Trophoblast cell (in vitro differentiated cells and primary cell): Measurements from ENCODE around the gene TCN1.
"Not testable (repeated sequence)": the region's sequence is repeated elsewhere in the genome, so short reads cannot be mapped to it uniquely, and the experiment has no call there.

Source experiments
- DNase-seq, 2 donors: peaks; one replicate each; pipeline ENCODE4 v3.0.0-alpha.2; 2016
- H2AFZ ChIP-seq: 2 replicates; pipeline ENCODE4 v1.6.1; 2013; ENCODE audit warnings: low read length, moderate library complexity, mild to moderate bottlenecking; ENCODE audit not compliant: insufficient read depth, poor library complexity
- H2AK5ac ChIP-seq: 2 replicates; pipeline ENCODE4 v1.6.1; 2013; ENCODE audit warnings: mild to moderate bottlenecking, low read length
- H2BK120ac ChIP-seq: 2 replicates; pipeline ENCODE4 v1.6.1; 2013; ENCODE audit warnings: low read length, mild to moderate bottlenecking, moderate library complexity; ENCODE audit not compliant: insufficient read depth, poor library complexity
- H2BK12ac ChIP-seq: 2 replicates; pipeline ENCODE4 v1.6.1; 2013; ENCODE audit warnings: mild to moderate bottlenecking, low read length, moderate library complexity
- H2BK5ac ChIP-seq: 2 replicates; pipeline ENCODE4 v1.6.1; 2013; ENCODE audit warnings: low read length, low read depth, moderate library complexity, mild to moderate bottlenecking; ENCODE audit not compliant: poor library complexity
- H3K14ac ChIP-seq: 2 replicates; pipeline ENCODE4 v1.6.1; 2013; ENCODE audit warnings: mild to moderate bottlenecking, low read length
- H3K18ac ChIP-seq: 2 replicates; pipeline ENCODE4 v1.6.1; 2013; ENCODE audit warnings: mild to moderate bottlenecking, low read length
- H3K23ac ChIP-seq: 2 replicates; pipeline ENCODE4 v1.6.1; 2013; ENCODE audit warnings: low read length
- H3K27ac ChIP-seq: 2 replicates; pipeline ENCODE4 v1.5.1; 2013; ENCODE audit warnings: low read depth, mild to moderate bottlenecking, inconsistent platforms, low read length, moderate library complexity
- H3K27me3 ChIP-seq: 2 replicates; pipeline ENCODE4 v1.6.1; 2013; ENCODE audit warnings: inconsistent platforms, mild to moderate bottlenecking, low read length, moderate library complexity; ENCODE audit not compliant: insufficient read depth
- H3K36me3 ChIP-seq, 2 experiments: 1 replicate in 1 of 2; 2 replicates in 1 of 2; pipeline ENCODE4 v1.6.1; 2013; ENCODE audit warnings: low read length in 2 of 2, mild to moderate bottlenecking in 2 of 2, moderate library complexity in 1 of 2; ENCODE audit not compliant: insufficient read depth in 2 of 2, control insufficient read depth in 1 of 2
- H3K4ac ChIP-seq: 2 replicates; pipeline ENCODE4 v1.6.1; 2013; ENCODE audit warnings: low read depth, mild to moderate bottlenecking, low read length, moderate library complexity
- H3K4me1 ChIP-seq, 2 experiments: 1 replicate in 1 of 2; 2 replicates in 1 of 2; pipeline ENCODE4 v1.6.1; 2013; ENCODE audit warnings: low read length in 2 of 2, mild to moderate bottlenecking in 2 of 2, moderate library complexity in 1 of 2; ENCODE audit not compliant: insufficient read depth in 2 of 2, control insufficient read depth in 1 of 2
- H3K4me2 ChIP-seq: 2 replicates; pipeline ENCODE4 v1.6.1; 2013; ENCODE audit warnings: inconsistent platforms, mild to moderate bottlenecking, low read length, moderate library complexity
- H3K4me3 ChIP-seq: 2 replicates; pipeline ENCODE4 v1.5.1; 2013; ENCODE audit warnings: mild to moderate bottlenecking, low read depth, low read length, inconsistent platforms
- H3K79me1 ChIP-seq: one replicate; pipeline ENCODE4 v1.6.1; 2013; ENCODE audit warnings: low read length
- H3K79me2 ChIP-seq: 2 replicates; pipeline ENCODE4 v1.6.1; 2013; ENCODE audit warnings: low read length, mild to moderate bottlenecking; ENCODE audit not compliant: control insufficient read depth, insufficient read depth, poor library complexity
- H3K9ac ChIP-seq: 2 replicates; pipeline ENCODE4 v1.6.1; 2013; ENCODE audit warnings: mild to moderate bottlenecking, low read length
- H3K9me3 ChIP-seq: 2 replicates; pipeline ENCODE4 v1.6.1; 2013; ENCODE audit warnings: low read depth, mild to moderate bottlenecking, control low read depth, inconsistent platforms, low read length; ENCODE audit not compliant: insufficient read depth
- H4K12ac ChIP-seq: 2 replicates; pipeline ENCODE4 v1.6.1; 2013; ENCODE audit warnings: low read depth, mild to moderate bottlenecking, low read length, moderate library complexity
- H4K8ac ChIP-seq: 2 replicates; pipeline ENCODE4 v1.6.1; 2013; ENCODE audit warnings: low read depth, mild to moderate bottlenecking, low read length, moderate library complexity
- H4K91ac ChIP-seq: one replicate; pipeline ENCODE4 v1.6.1; 2013; ENCODE audit warnings: low read depth, mild to moderate bottlenecking, low read length, moderate library complexity
- WGBS: extraction: QIAGEN DNeasy Blood & Tissue Kit; methylation state at CpG from one replicate; pipeline ENCODE4 v1.1.7; 2013; ENCODE audit warnings: missing lambda C conversion rate; ENCODE audit not compliant: insufficient read length, insufficient coverage; ENCODE audit errors: extremely low coverage; 5-methylcytosine and 5-hydroxymethylcytosine counted together

Gene TCN1

DNA sequence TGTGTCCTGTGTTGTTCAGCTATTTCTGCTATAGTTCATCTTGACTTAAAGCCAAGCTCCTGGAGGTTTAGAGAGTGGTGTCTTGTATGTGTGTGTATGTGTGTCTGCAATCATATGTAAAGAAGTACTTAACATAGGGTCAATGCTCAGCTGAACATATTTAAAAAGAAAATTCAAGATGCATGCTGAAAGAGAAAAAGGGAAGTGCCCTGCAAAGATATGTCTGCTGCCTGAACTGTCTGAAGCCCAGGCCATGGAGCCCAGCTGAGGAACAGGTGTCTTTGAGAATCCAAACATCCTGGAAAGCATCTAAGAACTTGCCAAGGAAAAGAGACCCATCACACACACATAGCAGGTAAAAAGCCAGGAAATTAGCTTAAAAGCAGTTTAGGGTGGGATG, 6.6 kb downstream of the TCN1 start:
- no peak overlapping the region for H3K4me2 ChIP-seq
- H2BK5ac ChIP-seq: no peak overlapping the region

DNA sequence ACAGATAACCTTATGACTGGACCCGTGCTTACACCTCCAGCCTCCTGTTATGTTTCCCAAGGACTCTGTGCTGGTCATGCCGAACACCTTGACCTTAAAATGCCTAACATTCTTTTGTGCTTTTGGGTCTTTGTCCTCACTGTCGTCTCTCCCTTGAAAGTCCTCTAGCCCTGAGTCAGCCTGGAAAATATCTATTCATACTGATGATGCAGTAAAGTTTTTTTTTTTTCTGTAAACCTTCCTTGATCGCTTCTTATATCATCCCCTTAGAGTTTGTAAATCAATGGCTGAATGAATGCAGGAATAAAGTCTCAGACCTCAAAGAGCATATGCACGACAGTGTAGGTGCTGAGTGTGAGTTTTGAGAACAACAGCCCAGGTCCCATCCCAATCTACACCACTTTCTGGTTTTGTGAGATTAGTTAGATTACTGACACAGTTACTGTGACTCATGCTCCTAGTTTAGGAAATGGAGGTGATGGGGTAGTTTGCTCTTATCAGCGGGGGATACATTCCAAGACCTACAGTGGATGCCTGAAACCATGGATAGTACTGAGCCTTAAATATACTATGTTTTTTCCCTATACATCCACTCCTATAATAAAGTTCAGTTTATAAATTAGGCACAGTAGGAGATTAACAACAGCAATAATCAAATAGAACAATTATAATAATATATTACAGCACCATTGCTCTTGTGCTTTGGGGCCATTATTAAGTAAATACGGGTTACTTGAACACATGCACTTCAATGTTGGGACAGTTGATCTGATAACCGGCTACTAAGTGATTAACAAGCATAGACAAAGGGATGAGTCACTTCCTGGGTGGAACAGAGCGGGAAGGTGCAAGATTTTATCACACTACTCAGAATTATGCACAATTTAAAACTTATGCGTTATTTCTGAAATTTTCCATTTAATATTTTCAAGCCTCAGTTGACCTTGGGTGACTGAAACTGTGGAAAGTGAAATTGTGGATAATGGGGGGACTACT, 8.6 kb downstream of the TCN1 start:
- H3K4ac ChIP-seq: no peak overlapping the region
- no peak overlapping the region for H4K91ac ChIP-seq
- H3K4me2 ChIP-seq: no peak overlapping the region
- no peak overlapping the region for H2AFZ ChIP-seq
- H3K79me1 ChIP-seq: no peaks in the 10 kb centered on the region
- no peak overlapping the region for H3K18ac ChIP-seq
- H3K27ac ChIP-seq: no peak overlapping the region
- H3K9me3 ChIP-seq: no peaks in the 10 kb centered on the region
- H3K4me1 ChIP-seq: peaks cover 3 to 4% of the 10 kb centered on the region in 2 experiments
- no peak overlapping the region for H2BK5ac ChIP-seq
- H2BK12ac ChIP-seq: no peak overlapping the region
- no peaks in the 10 kb centered on the region for H3K79me2 ChIP-seq
- no peak overlapping the region for H4K12ac ChIP-seq
- no peaks in the 10 kb centered on the region for H3K27me3 ChIP-seq
- H2BK120ac ChIP-seq: no peak overlapping the region
- no peak overlapping the region for H3K14ac ChIP-seq
- no peak overlapping the region for H3K9ac ChIP-seq
- H3K23ac ChIP-seq: no peak overlapping the region
- no CpG with 5 or more reads among the region's 10 CpGs for WGBS
- H3K4me3 ChIP-seq: no peak overlapping the region
- no peak overlapping the region for H4K8ac ChIP-seq
- no peaks in the 10 kb centered on the region for H3K36me3 ChIP-seq
- H2AK5ac ChIP-seq: no peak overlapping the region
- peak; percentile 57 to 80 for DNase-seq

More for the DNA sequence above, 6.6 kb downstream of the TCN1 start:
- Histone ChIP-seq H2AFZ (no peak overlapping the region), H2BK120ac (no peak overlapping the region), H3K27me3 (no peaks in the 10 kb centered on the region), H3K4me3 (no peak overlapping the region), H3K4me1 (peaks cover 3 to 4% of the 10 kb centered on the region in 2 experiments), H3K9me3 (no peaks in the 10 kb centered on the region), H3K27ac (no peak overlapping the region), H4K8ac (no peak overlapping the region), H2BK12ac (no peak overlapping the region), H3K9ac (no peak overlapping the region), H3K18ac (no peak overlapping the region), H3K36me3 (no peaks in the 10 kb centered on the region), H3K14ac (no peak overlapping the region), H3K79me2 (no peaks in the 10 kb centered on the region), H3K79me1 (no peaks in the 10 kb centered on the region), H4K12ac (no peak overlapping the region), H2AK5ac (no peak overlapping the region), H4K91ac (no peak overlapping the region), H3K23ac (no peak overlapping the region), H3K4ac (no peak overlapping the region)
- DNase-seq: no peak

DNA sequence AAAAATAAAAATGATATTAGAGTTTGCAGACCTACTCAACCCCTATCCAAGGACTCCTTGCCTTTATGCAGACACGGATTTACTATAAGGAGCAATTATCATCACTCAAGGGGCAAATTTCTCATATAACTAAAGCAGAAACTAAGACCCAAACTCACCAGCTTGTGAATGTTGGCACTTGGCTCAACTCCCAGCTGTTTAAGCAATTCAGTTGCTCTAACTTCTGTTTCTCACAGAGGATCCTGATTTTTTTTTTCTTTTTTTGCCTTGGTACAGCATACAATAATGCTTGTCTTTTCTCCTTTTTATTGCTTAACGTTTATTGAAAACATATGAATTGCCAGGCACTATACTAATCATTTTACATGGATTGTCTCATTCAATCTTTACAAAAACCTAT, 11.4 kb downstream of the TCN1 start:
- H3K23ac ChIP-seq: no peak overlapping the region
- no peak overlapping the region for H3K4ac ChIP-seq
- no peak overlapping the region for H2AK5ac ChIP-seq
- H2BK120ac ChIP-seq: no peak overlapping the region
- no peak overlapping the region for H3K27ac ChIP-seq
- H3K9ac ChIP-seq: no peak overlapping the region
- no peak overlapping the region for H3K18ac ChIP-seq
- H3K79me1 ChIP-seq: no peaks in the 10 kb centered on the region
- no peak overlapping the region for H2BK12ac ChIP-seq
- H3K27me3 ChIP-seq: no peaks in the 10 kb centered on the region
- H3K14ac ChIP-seq: no peak overlapping the region
- H4K8ac ChIP-seq: no peak overlapping the region
- H3K4me2 ChIP-seq: no peak overlapping the region
- no peak overlapping the region for H2BK5ac ChIP-seq
- H3K4me3 ChIP-seq: no peak overlapping the region
- no peak overlapping the region for H2AFZ ChIP-seq
- H3K36me3 ChIP-seq: no peaks in the 10 kb centered on the region
- no peak for DNase-seq
- H4K91ac ChIP-seq: no peak overlapping the region
- no CpG with 5 or more reads among the region's 2 CpGs for WGBS
- no peaks in the 10 kb centered on the region for H3K79me2 ChIP-seq
- H3K9me3 ChIP-seq: no peaks in the 10 kb centered on the region
- no peak overlapping the region for H4K12ac ChIP-seq
- peaks cover 3 to 4% of the 10 kb centered on the region in 2 experiments for H3K4me1 ChIP-seq

DNA sequence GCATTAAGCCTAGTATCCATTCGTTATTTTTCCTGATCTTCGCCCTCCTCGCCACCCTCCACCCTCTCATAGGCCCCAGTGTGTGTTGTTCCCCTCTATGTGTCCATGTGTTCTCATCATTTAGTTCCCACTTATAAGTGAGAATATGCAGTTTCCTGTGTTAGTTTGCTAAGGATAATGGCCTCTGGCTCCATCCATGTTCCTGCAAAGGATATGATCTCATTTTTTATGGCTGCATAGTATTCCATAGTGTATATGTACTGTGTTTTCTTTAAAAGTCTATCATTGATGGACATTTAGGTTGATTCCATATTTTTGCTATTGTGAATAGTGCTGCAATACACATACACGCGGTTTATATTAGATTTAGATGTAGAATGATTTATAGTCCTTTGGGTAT, 14.9 kb downstream of the TCN1 start:
- H3K4me2 ChIP-seq, H3K4me1 ChIP-seq, H3K79me1 ChIP-seq, H2AFZ ChIP-seq, H2BK5ac ChIP-seq, H3K27me3 ChIP-seq, H4K8ac ChIP-seq, H3K79me2 ChIP-seq, H3K9ac ChIP-seq, H3K27ac ChIP-seq, H4K91ac ChIP-seq, H4K12ac ChIP-seq, H3K4me3 ChIP-seq, H3K18ac ChIP-seq, H3K14ac ChIP-seq, H3K23ac ChIP-seq, DNase-seq, H2BK120ac ChIP-seq, H2AK5ac ChIP-seq, H3K9me3 ChIP-seq, H3K4ac ChIP-seq, H3K36me3 ChIP-seq, H2BK12ac ChIP-seq: not testable (repeated sequence)
- no CpG with 5 or more reads among the region's 5 CpGs for WGBS
